HepG2 (cell line): ENCODE data around the gene LLGL2. TPM values are rescaled to one million over a fixed set of nuclear protein-coding genes. Genes with fewer than 3 reads are reported as not detected.
A peak's percentile ranks its signal among the peaks of the same experiment; 100 is the strongest.

Experiments used
- ATAC-seq: fragments of 200-7000 bp; cut with Tn5 transposase; 3 replicates; pipeline ENCODE4 v1.9.1; 2020; ENCODE audit warnings: mild to moderate bottlenecking, moderate library complexity
- BruUV-seq: library from RNA; stranded (reverse); fragments of 400-500 nt; replicated peaks from 2 replicates; lab custom pipeline; 2021; lab: Mats Ljungman, UMichigan
- CTCF ChIA-PET: fragments of 300-600 bp; formaldehyde crosslinking; extraction: SDS; loops from one replicate; lab custom pipeline; 2021; ENCODE audit warnings: low total read pairs, inconsistent platforms, low intra/inter-chr PET ratio; lab: Yijun Ruan, JAX
- POLR2A ChIA-PET: fragments of 350-600 bp; sonication (Branson Sonifier 250); formaldehyde crosslinking; loops from one replicate; lab custom pipeline; 2020; ENCODE audit warnings: antibody characterized with exemption, inconsistent platforms; lab: Yijun Ruan, JAX
- DNase-seq: peaks from one replicate; pipeline ENCODE4 v3.0.0-alpha.2; 2015; ENCODE audit warnings: low spot score
- FAIRE-seq: peaks from 3 replicates; lab custom pipeline; 2011; peaks lifted over from hg19 to GRCh38; lab: Jason Lieb, UNC
- H2AFZ ChIP-seq: one replicate; pipeline ENCODE4 v1.6.1; 2011; ENCODE audit warnings: low read length, inconsistent platforms
- H3K27ac ChIP-seq: fragments of 300-600 bp; 3 replicates; pipeline ENCODE4 v1.8.0; 2011; ENCODE audit warnings: mixed run types, mild to moderate bottlenecking, mixed read lengths, low read length, inconsistent platforms; ENCODE audit not compliant: insufficient read depth; ENCODE audit errors: extremely low read length
- H3K27me3 ChIP-seq, 2 experiments: fragments of 200-600 bp in 1 of 2; 2 replicates in 1 of 2; 3 replicates in 1 of 2; pipeline versions ENCODE4 v1.6.0 to v1.8.0; 2011; ENCODE audit warnings: low read length in 2 of 2, mild to moderate bottlenecking in 2 of 2, moderate library complexity in 2 of 2, inconsistent platforms in 1 of 2; ENCODE audit not compliant: insufficient read depth in 2 of 2, control insufficient read depth in 1 of 2
- H3K36me3 ChIP-seq, 2 experiments: fragments of 200-600 bp in 1 of 2; replicated peaks in 1 of 2; 2 replicates in 1 of 2; 3 replicates in 1 of 2; pipeline versions ENCODE4 v1.5.1 to v1.8.0; 2011; ENCODE audit warnings: low read length in 2 of 2, inconsistent platforms in 1 of 2; ENCODE audit not compliant: insufficient read depth in 2 of 2, control insufficient read depth in 1 of 2
- H3K4me1 ChIP-seq: 2 replicates; pipeline ENCODE4 v1.5.1; 2012; ENCODE audit warnings: low read length, inconsistent platforms; ENCODE audit not compliant: insufficient read depth
- H3K4me2 ChIP-seq: 2 replicates; pipeline ENCODE4 v1.6.0; 2011; ENCODE audit warnings: low read depth, low read length, inconsistent platforms
- H3K4me3 ChIP-seq, 3 experiments: fragments of 200-600 bp in 1 of 3; sonication (generic), shearing (Covaris generic) in 1 of 3; replicated peaks in 1 of 3; 2 replicates each; pipeline ENCODE4 v1.5.1; 2011 to 2016; ENCODE audit warnings: low read length in 3 of 3, inconsistent platforms in 2 of 3, low read depth in 2 of 3, mild to moderate bottlenecking in 2 of 3, control low read depth in 1 of 3, mixed read lengths in 1 of 3; ENCODE audit not compliant: insufficient read depth in 1 of 3
- H3K79me2 ChIP-seq: one replicate; pipeline ENCODE4 v1.6.1; 2011; ENCODE audit warnings: low read length, inconsistent platforms; ENCODE audit not compliant: insufficient read depth
- H3K9ac ChIP-seq: 2 replicates; pipeline ENCODE4 v1.6.0; 2011; ENCODE audit warnings: mild to moderate bottlenecking, low read depth, low read length, inconsistent platforms; ENCODE audit not compliant: insufficient read depth
- H3K9me3 ChIP-seq: 2 replicates; pipeline ENCODE4 v1.5.1; 2012; ENCODE audit warnings: mild to moderate bottlenecking, low read length
- H4K20me1 ChIP-seq: 2 replicates; pipeline ENCODE4 v1.6.0; 2011; ENCODE audit warnings: inconsistent platforms, mild to moderate bottlenecking, low read length, moderate library complexity; ENCODE audit not compliant: insufficient read depth
- AGO1 ChIP-seq: fragments of 200-400 bp; formaldehyde crosslinking; IDR thresholded peaks from 2 replicates; pipeline ENCODE4 v1.6.1; 2017; ENCODE audit warnings: mild to moderate bottlenecking, low read depth, low read length, moderate library complexity; ENCODE audit not compliant: poor library complexity, severe bottlenecking
- AGO2 ChIP-seq: fragments of 200-400 bp; formaldehyde crosslinking; optimal IDR thresholded peaks from 2 replicates; pipeline ENCODE3; 2017; ENCODE audit warnings: mild to moderate bottlenecking, low read depth, low read length, moderate library complexity
- DNMT1 ChIP-seq: sonication (generic); formaldehyde crosslinking; IDR thresholded peaks from 2 replicates; pipeline ENCODE4 v1.5.1; 2020; ENCODE audit warnings: mild to moderate bottlenecking, missing genetic modification reagents
- PRMT3 ChIP-seq: sonication (generic); formaldehyde crosslinking; IDR thresholded peaks from 2 replicates; pipeline ENCODE4 v1.8.1; 2022; ENCODE audit warnings: low read depth, mild to moderate bottlenecking, moderate library complexity, missing genetic modification reagents, borderline replicate concordance
- RCOR2 ChIP-seq: IDR thresholded peaks from 2 replicates; pipeline ENCODE4 v1.6.1; 2016; ENCODE audit warnings: missing biosample characterization, missing genetic modification reagents
- RELA ChIP-seq: sonication (generic); formaldehyde crosslinking; IDR thresholded peaks from 2 replicates; pipeline ENCODE4 v1.4.0; 2020; ENCODE audit warnings: missing genetic modification reagents
- ZNF383 ChIP-seq: sonication (generic); formaldehyde crosslinking; IDR thresholded peaks from 2 replicates; pipeline ENCODE4 v1.4.0; 2020; ENCODE audit warnings: missing genetic modification reagents, mild to moderate bottlenecking, borderline replicate concordance
- WGBS: methylation state at CpG from one replicate; pipeline ENCODE4 v1.1.6; 2017; ENCODE audit warnings: low lambda C conversion rate; 5-methylcytosine and 5-hydroxymethylcytosine counted together
- in situ Hi-C: cut with HindIII; loops from 2 replicates; pipeline ENCODE4 v1.10.0; 2017; ENCODE audit warnings: low pct_unique_long_range_greater_than_20kb; ENCODE audit not compliant: extremely low pct_ligation_motif_present
- intact Hi-C: fragments of 100-400 bp; cut with micrococcal nuclease; formaldehyde crosslinking; loops from one replicate; pipeline ENCODE4 v1.10.0; 2022; ENCODE audit not compliant: unreplicated experiment
- polyA plus RNA-seq, 8 experiments: library from polyadenylated mRNA; depleted of rRNA in 3 of 8; stranded (reverse) in 7 of 8; unstranded in 1 of 8; fragments of >200 nt; fragmentation: Illumina TruSeq in 4 of 8; extraction: Trizol in 4 of 8; gene quantifications; 2 replicates each; pipeline versions ENCODE4 v1.2.1 to v1.2.3, GENCODE V29; 2011 to 2016; ENCODE audit warnings: low read depth in 4 of 8, missing spikeins in 1 of 8, mixed read lengths in 1 of 8; ENCODE audit not compliant: insufficient read depth in 1 of 8
- total RNA-seq, 5 experiments: library from RNA; depleted of rRNA; stranded (reverse); fragments of >200 nt; fragmentation: Illumina TruSeq; extraction: Trizol; gene quantifications; 2 replicates each; pipeline ENCODE4 v1.2.3, GENCODE V29; 2016; ENCODE audit warnings: low read depth in 1 of 5
- TF ChIP-seq, protein P1 (sequence below): sonication (generic); formaldehyde crosslinking; conservative IDR thresholded peaks from 2 replicates; pipeline ENCODE4 v1.8.0; 2022; ENCODE audit warnings: missing genetic modification reagents

Gene LLGL2
- total and polyA plus RNA-seq, 2 of the 13 experiments (the other 11 are each of a cell fraction or from before 2014, with no cell fraction given) = 83.0 to 86.7 TPM

DNA sequence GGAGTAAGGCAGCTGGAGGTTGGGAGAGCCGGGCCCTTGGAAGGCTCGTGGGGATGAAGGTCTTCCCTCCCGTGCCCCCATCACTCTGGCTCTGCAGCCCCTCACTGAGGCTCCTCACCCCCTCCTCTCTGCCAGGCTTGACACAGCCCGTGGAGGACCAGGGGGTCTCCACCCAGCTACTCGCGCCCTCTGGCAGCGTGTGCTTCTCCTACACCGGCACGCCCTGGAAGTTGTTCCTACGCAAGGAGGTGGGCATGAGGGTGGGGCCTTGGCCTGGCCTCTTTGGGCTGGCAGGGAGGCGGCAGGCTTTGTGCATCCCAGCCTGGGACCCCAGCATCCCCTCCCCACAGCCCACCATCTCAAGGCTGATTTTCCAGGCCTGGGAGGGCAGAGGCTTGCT is 92.2 kb downstream of the LLGL2 start:
- Histone ChIP-seq H3K79me2 (no peaks in the 10 kb centered on the region), H3K9ac (no peak overlapping the region), H3K4me1 (peaks cover 25% of the 10 kb centered on the region), H3K36me3 (no peaks in the 10 kb centered on the region), H3K4me3 (no peak overlapping the region), H2AFZ (no peak overlapping the region), H3K27me3 (no peaks in the 10 kb centered on the region), H3K4me2 (no peak overlapping the region), H3K27ac (no peak overlapping the region), H3K9me3 (no peaks in the 10 kb centered on the region), H4K20me1 (no peaks in the 10 kb centered on the region; the same call in 1 of the 2 replicates)
- no peak for FAIRE-seq
- no peak for ATAC-seq
- WGBS = 91% methylated on average over 10 of the region's 11 CpGs
- BruUV-seq = no TSS peak
- ChIA-PET CTCF (no interaction called here), POLR2A (interaction anchor here (1.4 to 1.8 kb wide), 3 partner anchors 12 to 29 kb away, joined by 3 to 6 read pairs (median 4); partner anchors contain the start of gene SMIM5)
- DNase-seq = no peak
- intact Hi-C loops = no loop called here
- in situ Hi-C loops = loop anchor here (10.0 kb wide), 1 partner anchor 137 kb away; no protein-coding TSS in a partner anchor
- TF ChIP-seq AGO2 (peak; percentile 51), ZNF383 (CRISPR knock-in tag) (no peak), DNMT1 (CRISPR knock-in tag) (0 out of 2 replicates have a peak, but pooled peaks have one; percentile 27), AGO1 (peak; percentile 28), PRMT3 (CRISPR knock-in tag) (no peak), RELA (CRISPR knock-in tag) (no peak), RCOR2 (CRISPR knock-in tag) (no peak)
- TF ChIP-seq, protein P1, sequence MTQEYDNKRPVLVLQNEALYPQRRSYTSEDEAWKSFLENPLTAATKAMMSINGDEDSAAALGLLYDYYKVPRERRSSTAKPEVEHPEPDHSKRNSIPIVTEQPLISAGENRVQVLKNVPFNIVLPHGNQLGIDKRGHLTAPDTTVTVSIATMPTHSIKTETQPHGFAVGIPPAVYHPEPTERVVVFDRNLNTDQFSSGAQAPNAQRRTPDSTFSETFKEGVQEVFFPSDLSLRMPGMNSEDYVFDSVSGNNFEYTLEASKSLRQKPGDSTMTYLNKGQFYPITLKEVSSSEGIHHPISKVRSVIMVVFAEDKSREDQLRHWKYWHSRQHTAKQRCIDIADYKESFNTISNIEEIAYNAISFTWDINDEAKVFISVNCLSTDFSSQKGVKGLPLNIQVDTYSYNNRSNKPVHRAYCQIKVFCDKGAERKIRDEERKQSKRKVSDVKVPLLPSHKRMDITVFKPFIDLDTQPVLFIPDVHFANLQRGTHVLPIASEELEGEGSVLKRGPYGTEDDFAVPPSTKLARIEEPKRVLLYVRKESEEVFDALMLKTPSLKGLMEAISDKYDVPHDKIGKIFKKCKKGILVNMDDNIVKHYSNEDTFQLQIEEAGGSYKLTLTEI = no peak
